SU-DHL-6 (cell line): ENCODE results near the gene FBXO42.

Experiments used
- H2AFZ ChIP-seq: fragments of 200-600 bp; sonication (generic); 2 replicates; pipeline ENCODE4 v1.6.1; 2014; ENCODE audit warnings: low read depth, mild to moderate bottlenecking, moderate library complexity, mixed read lengths, antibody characterized with exemption, low read length; ENCODE audit not compliant: severe bottlenecking
- H3F3A ChIP-seq: fragments of 200-600 bp; shearing (Covaris generic); 2 replicates; pipeline ENCODE4 v1.6.0; 2016; ENCODE audit warnings: antibody characterized with exemption, mild to moderate bottlenecking; ENCODE audit not compliant: insufficient read depth
- H3K27ac ChIP-seq: fragments of 200-600 bp; sonication (generic); 2 replicates; pipeline ENCODE4 v1.5.1; 2016; ENCODE audit warnings: low read depth, mild to moderate bottlenecking, low read length, moderate library complexity, mixed read lengths
- H3K27me3 ChIP-seq: fragments of 200-600 bp; sonication (generic), shearing (Covaris generic); 2 replicates; pipeline ENCODE4 v1.6.0; 2014; ENCODE audit warnings: mild to moderate bottlenecking, low read length
- H3K36me3 ChIP-seq: fragments of 200-600 bp; sonication (generic); 2 replicates; pipeline ENCODE4 v1.6.1; 2014; ENCODE audit warnings: mild to moderate bottlenecking, low read length, mixed read lengths
- H3K4me2 ChIP-seq: fragments of 300-600, 200-600 bp; shearing (Covaris generic), sonication (generic); 2 replicates; pipeline ENCODE4 v1.6.0; 2014; ENCODE audit warnings: low read length, low read depth, mild to moderate bottlenecking; ENCODE audit not compliant: poor library complexity, severe bottlenecking
- H3K4me3 ChIP-seq: fragments of 200-600 bp; sonication (generic); 2 replicates; pipeline ENCODE4 v1.5.1; 2014; ENCODE audit warnings: antibody characterized with exemption, low read length, mild to moderate bottlenecking, mixed read lengths; ENCODE audit not compliant: insufficient read depth, poor library complexity, severe bottlenecking
- H3K79me2 ChIP-seq: fragments of 200-600 bp; sonication (generic); 2 replicates; pipeline ENCODE4 v1.6.1; 2014; ENCODE audit warnings: mild to moderate bottlenecking, low read length, moderate library complexity; ENCODE audit not compliant: insufficient read depth
- H3K9ac ChIP-seq: fragments of 200-600 bp; sonication (generic); 2 replicates; pipeline ENCODE4 v1.7.0; 2014; ENCODE audit warnings: mild to moderate bottlenecking, low read length
- H3K9me2 ChIP-seq: fragments of 200-600 bp; sonication (generic); replicated peaks from 2 replicates; pipeline ENCODE4 v1.6.1; 2014; ENCODE audit warnings: low read length; ENCODE audit not compliant: insufficient read depth
- H3K9me3 ChIP-seq: fragments of 200-600 bp; sonication (generic); 2 replicates; pipeline ENCODE4 v1.6.1; 2014; ENCODE audit warnings: low read length, mixed read lengths; ENCODE audit not compliant: insufficient read depth
- H4K20me1 ChIP-seq: fragments of 200-600 bp; sonication (generic); 2 replicates; pipeline ENCODE4 v1.6.1; 2014; ENCODE audit warnings: low read depth, mild to moderate bottlenecking, antibody characterized with exemption, low read length, moderate library complexity, mixed read lengths
- CTCF ChIP-seq: fragments of 200-600 bp; sonication (generic); IDR thresholded peaks from one replicate; pipeline ENCODE4 v1.5.1; 2017; ENCODE audit warnings: antibody characterized with exemption, mild to moderate bottlenecking, low read length, moderate library complexity; ENCODE audit not compliant: insufficient read depth, poor library complexity, severe bottlenecking
- EZH2phosphoT487 ChIP-seq: fragments of 200-600 bp; sonication (generic), shearing (Covaris generic); conservative IDR thresholded peaks from 2 replicates; pipeline ENCODE4 v1.6.1; 2018; ENCODE audit warnings: mild to moderate bottlenecking, antibody characterized with exemption, low read length, moderate library complexity, mixed read lengths

The FBXO42 gene

GRCh38 chr1:16231331-16232315 lies 120.7 kb downstream of the FBXO42 start:
- no peak for TF ChIP-seq CTCF
- no peak for TF ChIP-seq EZH2phosphoT487
- Histone ChIP-seq H4K20me1 (no peaks in the 10 kb centered on the region), H3K4me2 (no peak overlapping the region)

DNA sequence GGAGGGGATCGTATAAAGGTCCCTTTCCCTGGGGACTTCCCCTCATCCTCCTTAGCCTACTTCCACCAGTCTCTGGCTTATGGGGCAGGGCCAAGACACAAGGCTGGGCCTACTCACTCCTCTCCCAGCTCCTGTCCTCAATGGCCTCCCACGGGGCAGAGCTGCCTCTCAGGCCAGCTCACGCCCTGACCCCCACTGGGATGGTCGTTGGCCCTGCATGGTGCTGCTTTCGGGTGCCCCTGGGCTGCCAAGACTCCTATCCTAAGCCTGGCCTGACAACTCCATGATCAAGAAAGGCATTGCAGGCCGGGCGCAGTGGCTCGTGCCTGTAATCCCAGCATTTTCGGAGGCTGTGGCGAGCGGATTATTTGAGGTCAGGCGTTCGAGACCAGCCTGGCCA lies 121.5 kb downstream of the FBXO42 start:
- Histone ChIP-seq H3K27me3 (no peaks in the 10 kb centered on the region), H3K9me3 (no peaks in the 10 kb centered on the region), H3K9me2 (no peaks in the 10 kb centered on the region), H3K27ac (no peak overlapping the region), H3F3A (peaks cover 3% of the 10 kb centered on the region; the same call in 1 of the 2 replicates), H3K79me2 (no peaks in the 10 kb centered on the region), H3K4me2 (no peak overlapping the region), H2AFZ (no peak overlapping the region), H3K4me3 (no peak overlapping the region), H3K9ac (no peak overlapping the region), H3K36me3 (no peaks in the 10 kb centered on the region), H4K20me1 (no peaks in the 10 kb centered on the region)
- TF ChIP-seq EZH2phosphoT487 (no peak), CTCF (no peak)

More at GRCh38 chr1:16231331-16232315, 120.7 kb downstream of the FBXO42 start:
- Histone ChIP-seq H3K79me2 (no peaks in the 10 kb centered on the region), H3K27me3 (no peaks in the 10 kb centered on the region), H3K9me2 (no peaks in the 10 kb centered on the region), H2AFZ (no peak overlapping the region), H3K9me3 (no peaks in the 10 kb centered on the region), H3F3A (peaks cover 3% of the 10 kb centered on the region; the same call in 1 of the 2 replicates), H3K9ac (no peak overlapping the region), H3K27ac (no peak overlapping the region), H3K36me3 (no peaks in the 10 kb centered on the region), H3K4me3 (no peak overlapping the region)

- H3K9ac ChIP-seq, result no peak overlapping the region
- no peak for TF ChIP-seq CTCF
- no peak for TF ChIP-seq EZH2phosphoT487
- no peaks in the 10 kb centered on the region for H3K79me2 ChIP-seq
- no peaks in the 10 kb centered on the region for H3K36me3 ChIP-seq
- peaks cover 2% of the 10 kb centered on the region; the same call in 1 of the 2 replicates for H3F3A ChIP-seq
- H3K9me2 ChIP-seq, result no peaks in the 10 kb centered on the region
- H3K4me2 ChIP-seq, result no peak overlapping the region
- H4K20me1 ChIP-seq, result no peaks in the 10 kb centered on the region
- no peaks in the 10 kb centered on the region for H3K9me3 ChIP-seq
- H3K27me3 ChIP-seq, result no peaks in the 10 kb centered on the region
- H3K4me3 ChIP-seq, result no peak overlapping the region
- no peak overlapping the region for H2AFZ ChIP-seq
- H3K27ac ChIP-seq, result no peak overlapping the region
These were observed 122.1 kb downstream of the FBXO42 start for GRCh38 chr1:16229976-16230740.
